HG02970 (cell line): ENCODE results near the gene KRT16.
"Not testable (repeated sequence)": the region's sequence is repeated elsewhere in the genome, so short reads cannot be mapped to it uniquely, and the experiment has no call there.

ENCODE experiments used
- ATAC-seq: cut with Tn5 transposase; IDR thresholded peaks from one replicate; pipeline ENCODE4 v1.9.1; 2021; ENCODE audit warnings: mild to moderate bottlenecking, moderate library complexity, moderate number of reproducible peaks; ENCODE audit not compliant: unreplicated experiment, low FRiP score

Gene KRT16

GRCh38 chr17:41619036-41619926, 6.7 kb upstream of the KRT16 start:
- no peak for ATAC-seq

GRCh38 chr17:41618341-41619035, 5.9 kb upstream of the KRT16 start:
- no peak for ATAC-seq

- ATAC-seq, result no peak
Observed at GRCh38 chr17:41617698-41618097, 5.1 kb upstream of the KRT16 start.

GRCh38 chr17:41617136-41617535, 4.6 kb upstream of the KRT16 start:
- no peak for ATAC-seq

- not testable (repeated sequence) for ATAC-seq
Observed at GRCh38 chr17:41616486-41616885, 3.9 kb upstream of the KRT16 start.

GRCh38 chr17:41615454-41615853, 2.9 kb upstream of the KRT16 start:
- no peak for ATAC-seq

- ATAC-seq, result not testable (repeated sequence)
Observed at GRCh38 chr17:41614767-41615166, 2.2 kb upstream of the KRT16 start.

GRCh38 chr17:41614098-41614497, 1.5 kb upstream of the KRT16 start:
- no peak for ATAC-seq

- ATAC-seq, result no peak
Observed at GRCh38 chr17:41613277-41614082, 913 bp upstream of the KRT16 start.

GRCh38 chr17:41610965-41611640, 1.5 kb downstream of the KRT16 start:
- ATAC-seq, result no peak

GRCh38 chr17:41610061-41610517, 2.5 kb downstream of the KRT16 start:
- not testable (repeated sequence) for ATAC-seq

GRCh38 chr17:41606930-41607329, 5.6 kb downstream of the KRT16 start:
- ATAC-seq, result not testable (repeated sequence)

- ATAC-seq, result no peak
Observed at GRCh38 chr17:41602524-41602923, 10.0 kb downstream of the KRT16 start.

GRCh38 chr17:41600318-41600717, 12.2 kb downstream of the KRT16 start:
- ATAC-seq, result no peak

GRCh38 chr17:41599680-41600079, 12.9 kb downstream of the KRT16 start:
- ATAC-seq, result no peak

GRCh38 chr17:41595585-41595984, 17.0 kb downstream of the KRT16 start:
- ATAC-seq, result no peak

GRCh38 chr17:41594363-41594915, 18.1 kb downstream of the KRT16 start:
- ATAC-seq, result no peak

- no peak for ATAC-seq
Observed at GRCh38 chr17:41593306-41593981, 19.1 kb downstream of the KRT16 start.

- ATAC-seq, result no peak
Observed at GRCh38 chr17:41592601-41593305, 19.8 kb downstream of the KRT16 start.
